Caco-2 (cell line): ENCODE data around the gene PLD4. TPM values are rescaled to one million over a fixed set of nuclear protein-coding genes. Genes with fewer than 3 reads are reported as not detected.

Experiments used
- BruUV-seq: library from RNA; stranded (reverse); fragments of 400-500 nt; replicated peaks from 2 replicates; lab custom pipeline; 2021; lab: Mats Ljungman, UMichigan
- CTCF ChIA-PET: fragments of 300-600 bp; sonication (Branson Sonifier 250); formaldehyde crosslinking; loops from one replicate; lab custom pipeline; 2022; ENCODE audit warnings: antibody characterized with exemption; lab: Charles Lee
- POLR2A ChIA-PET: fragments of 300-600 bp; sonication (Branson Sonifier 250); formaldehyde crosslinking; loops from one replicate; lab custom pipeline; 2022; ENCODE audit warnings: antibody characterized with exemption; lab: Charles Lee
- DNase-seq, 2 experiments: peaks; one replicate each; pipeline versions ENCODE4 v3.0.0 to v3.0.0-alpha.2; 2020 to 2022
- H3K27me3 ChIP-seq: replicated peaks from 2 replicates; pipeline ENCODE4 v1.6.0; 2011; ENCODE audit warnings: low read length; ENCODE audit not compliant: control insufficient read depth, insufficient read depth
- H3K36me3 ChIP-seq: 2 replicates; pipeline ENCODE4 v1.5.1; 2011; ENCODE audit warnings: low read length; ENCODE audit not compliant: control insufficient read depth, insufficient read depth
- H3K4me1 ChIP-seq: fragments of 250-450 bp; sonication (Bioruptor Pico); 2 replicates; pipeline ENCODE4 v1.5.1; 2020; ENCODE audit warnings: mild to moderate bottlenecking
- H3K4me3 ChIP-seq: 2 replicates; pipeline ENCODE4 v1.5.1; 2011; ENCODE audit warnings: low read depth, mild to moderate bottlenecking, control low read depth, low read length
- H3K9me3 ChIP-seq: fragments of 250-450 bp; sonication (Bioruptor Pico); 2 replicates; pipeline ENCODE4 v1.5.1; 2020; ENCODE audit warnings: mild to moderate bottlenecking, moderate library complexity
- H3K27ac Mint-ChIP-seq: one replicate; pipeline ENCODE4 v1.8.0; 2022; ENCODE audit warnings: mixed read lengths; ENCODE audit not compliant: unreplicated experiment
- H3K27me3 Mint-ChIP-seq: one replicate; pipeline ENCODE4 v1.8.0; 2022; ENCODE audit warnings: mixed read lengths; ENCODE audit not compliant: insufficient read depth, unreplicated experiment
- H3K36me3 Mint-ChIP-seq: one replicate; pipeline ENCODE4 v1.8.0; 2022; ENCODE audit warnings: mild to moderate bottlenecking, mixed read lengths; ENCODE audit not compliant: insufficient read depth, unreplicated experiment
- H3K4me1 Mint-ChIP-seq: one replicate; pipeline ENCODE4 v1.8.0; 2022; ENCODE audit warnings: low read depth, mixed read lengths; ENCODE audit not compliant: unreplicated experiment
- H3K4me3 Mint-ChIP-seq: one replicate; pipeline ENCODE4 v1.8.0; 2022; ENCODE audit warnings: mild to moderate bottlenecking, moderate library complexity, mixed read lengths; ENCODE audit not compliant: unreplicated experiment
- H3K9me3 Mint-ChIP-seq: one replicate; pipeline ENCODE4 v1.8.0; 2022; ENCODE audit warnings: mixed read lengths; ENCODE audit not compliant: unreplicated experiment
- CTCF ChIP-seq, 2 experiments: fragments of 200-600 bp in 1 of 2; IDR thresholded peaks; 1 replicate in 1 of 2; 2 replicates in 1 of 2; pipeline versions ENCODE4 v1.5.1 to v1.8.0; 2011 to 2022; ENCODE audit warnings: antibody characterized with exemption in 1 of 2, control low read depth in 1 of 2, inconsistent platforms in 1 of 2, low read depth in 1 of 2, low read length in 1 of 2, mild to moderate bottlenecking in 1 of 2, moderate library complexity in 1 of 2; ENCODE audit not compliant: insufficient read depth in 1 of 2, severe bottlenecking in 1 of 2, unreplicated experiment in 1 of 2
- intact Hi-C: fragments of 100-400 bp; cut with micrococcal nuclease; formaldehyde crosslinking; loops from one replicate; pipeline ENCODE4 v1.10.0; 2022; ENCODE audit not compliant: unreplicated experiment
- total RNA-seq: library from RNA; stranded (reverse); gene quantifications from 2 replicates; pipeline ENCODE4 v1.2.3, GENCODE V29; 2022

Gene PLD4
- total RNA-seq, 1 experiment from 2014 or later: not detected

GRCh38 chr14:104932676-104933631 is 8.3 kb downstream of the PLD4 start:
- ChIA-PET POLR2A (no interaction called here), CTCF (interaction anchor here (0.8 to 1.2 kb wide), 2 partner anchors 113 to 128 kb away, joined by 4 read pairs; no protein-coding TSS in a partner anchor)
- Mint-ChIP-seq H3K27ac (no peak overlapping the region), H3K27me3 (peaks cover 8% of the 10 kb centered on the region), H3K4me3 (peak overlapping the region; percentile 66), H3K9me3 (no peaks in the 10 kb centered on the region), H3K36me3 (no peaks in the 10 kb centered on the region), H3K4me1 (no peaks in the 10 kb centered on the region)
- Histone ChIP-seq H3K4me1 (0 out of 2 replicates have a peak, but pooled peaks cover 3% of the 10 kb centered on the region), H3K4me3 (peak overlapping the region; percentile 40), H3K36me3 (no peaks in the 10 kb centered on the region), H3K9me3 (no peaks in the 10 kb centered on the region), H3K27me3 (peaks cover 3% of the 10 kb centered on the region)
- intact Hi-C loops: no loop called here
- BruUV-seq: no TSS peak
- DNase-seq: peak; percentile 72 to 87
- peak; percentile 65 to 79 for TF ChIP-seq CTCF (IDR thresholded peaks at IDR 0.05; ENCODE audit: insufficient read depth in 1 of 2, low read depth in 1 of 2, low read length in 1 of 2, severe bottlenecking in 1 of 2, unreplicated experiment in 1 of 2)

DNA sequence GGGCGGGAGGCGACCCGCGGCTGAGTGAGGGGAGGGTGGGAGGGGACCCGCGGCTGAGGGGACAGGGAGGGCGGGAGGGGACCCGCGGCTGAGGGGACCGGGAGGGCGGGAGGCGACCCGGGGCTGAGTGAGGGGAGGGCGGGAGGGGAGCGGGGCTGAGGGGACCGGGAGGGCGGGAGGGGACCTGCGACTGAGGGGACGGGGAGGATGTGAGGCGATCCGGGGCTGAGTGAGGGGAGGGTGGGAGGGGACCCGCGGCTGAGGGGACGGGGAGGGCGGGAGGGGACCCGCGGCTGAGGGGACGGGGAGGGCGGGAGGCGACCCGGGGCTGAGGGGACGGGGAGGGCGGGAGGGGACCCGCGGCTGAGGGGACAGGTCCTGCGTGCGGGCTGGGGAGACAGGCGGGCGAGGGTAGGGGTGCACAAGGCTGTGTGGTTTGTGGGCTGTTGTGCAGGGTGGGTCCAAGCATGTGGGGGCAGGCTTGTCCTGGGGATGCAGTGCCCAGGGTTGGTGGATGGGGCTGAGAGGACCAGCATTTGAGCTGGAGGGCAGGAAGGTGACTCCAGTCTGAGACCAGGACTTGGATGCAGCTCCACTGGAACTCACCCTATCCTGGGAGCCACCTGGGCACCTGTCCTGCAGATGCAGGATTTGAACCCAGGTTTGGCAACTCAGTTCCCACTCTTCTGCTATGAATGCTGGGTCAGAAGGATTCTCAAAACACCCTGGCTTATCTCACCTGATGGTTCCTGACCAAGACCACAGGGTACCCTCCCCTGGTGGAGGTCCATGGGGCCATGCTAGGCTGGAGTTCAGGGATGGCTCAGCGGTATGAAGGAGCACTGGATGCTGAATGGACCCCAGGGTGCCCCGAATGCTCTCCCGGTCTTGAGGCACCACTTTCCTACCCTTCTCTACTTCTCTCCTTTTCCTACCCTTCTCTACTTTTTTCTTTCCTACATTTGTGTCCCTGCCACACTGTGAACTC is 9.4 kb downstream of the PLD4 start:
- Histone ChIP-seq H3K4me3 (peak overlapping the region; percentile 40), H3K4me1 (0 out of 2 replicates have a peak, but pooled peaks cover 3% of the 10 kb centered on the region), H3K27me3 (peaks cover 3% of the 10 kb centered on the region), H3K36me3 (no peaks in the 10 kb centered on the region), H3K9me3 (no peaks in the 10 kb centered on the region)
- Mint-ChIP-seq H3K4me1 (no peaks in the 10 kb centered on the region), H3K27me3 (peaks cover 11% of the 10 kb centered on the region), H3K9me3 (no peaks in the 10 kb centered on the region), H3K36me3 (no peaks in the 10 kb centered on the region), H3K4me3 (peak overlapping the region; percentile 66), H3K27ac (no peak overlapping the region)
- DNase-seq: no peak
- intact Hi-C loops: no loop called here
- ChIA-PET POLR2A (interaction anchor here (0.6 kb wide), 1 partner anchor 69 kb away, joined by 4 read pairs; no protein-coding TSS in a partner anchor), CTCF (interaction anchor here (0.7 to 1.2 kb wide), 5 partner anchors 21 to 127 kb away, joined by 3 to 4 read pairs (median 3); no protein-coding TSS in a partner anchor)
- BruUV-seq: no TSS peak
- TF ChIP-seq CTCF (IDR thresholded peaks at IDR 0.05; ENCODE audit: insufficient read depth in 1 of 2, low read depth in 1 of 2, low read length in 1 of 2, severe bottlenecking in 1 of 2, unreplicated experiment in 1 of 2): no peak
